ENCODE measurements around the gene STC2.
A peak's percentile ranks its signal among the peaks of the same experiment; 100 is the strongest.

STC2 gene

GRCh38 chr5:173318881-173319620 lies 9.2 kb downstream of the STC2 start:
- no peak overlapping the region for H3K4me3 ChIP-seq (ENCODE audit: low read length in 2 of 2)
- H3K27me3 ChIP-seq (ENCODE audit: control insufficient read depth in 1 of 2, insufficient read depth in 2 of 2, low read length in 2 of 2): no peaks in the 10 kb centered on the region
- H3K36me3 ChIP-seq (ENCODE audit: control insufficient read depth in 2 of 2, insufficient read depth in 2 of 2, low read length in 2 of 2): no peaks in the 10 kb centered on the region
- H3K4me1 ChIP-seq (ENCODE audit: control insufficient read depth, insufficient read depth, low read length): peaks cover 55% of the 10 kb centered on the region
- no peak overlapping the region for H3K9ac ChIP-seq (ENCODE audit: low read length in 2 of 2)
- no peaks in the 10 kb centered on the region for H3K9me3 ChIP-seq (ENCODE audit: control insufficient read depth in 2 of 2, low read length in 2 of 2)
- peak overlapping the region; percentile 80 for H3K27ac ChIP-seq (ENCODE audit: low read length)

DNA sequence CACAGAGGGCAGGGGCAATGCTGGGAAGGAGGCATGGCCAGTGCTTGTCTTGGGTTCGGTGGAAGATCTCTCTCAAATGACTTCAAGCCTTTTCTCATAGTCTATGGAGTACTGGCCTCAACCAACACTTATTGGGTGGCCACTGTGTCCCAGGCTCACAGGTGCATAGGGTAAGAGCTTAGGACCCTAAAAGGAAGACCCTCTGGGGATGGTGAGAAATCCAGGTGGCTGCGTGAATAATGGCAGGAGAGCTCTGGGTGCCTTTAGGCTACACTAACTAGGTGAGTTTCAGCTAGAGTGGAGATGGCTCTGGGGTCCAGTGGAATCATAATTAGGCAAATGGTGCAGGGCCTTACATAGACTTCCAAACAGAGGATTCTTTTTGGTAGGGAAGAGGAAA lies 9.9 kb downstream of the STC2 start:
- Histone ChIP-seq H3K36me3 (ENCODE audit: control insufficient read depth in 2 of 2, insufficient read depth in 2 of 2, low read length in 2 of 2) (no peaks in the 10 kb centered on the region), H3K27me3 (ENCODE audit: control insufficient read depth in 1 of 2, insufficient read depth in 2 of 2, low read length in 2 of 2) (no peaks in the 10 kb centered on the region), H3K27ac (ENCODE audit: low read length) (no peak overlapping the region), H3K4me3 (ENCODE audit: low read length in 2 of 2) (no peak overlapping the region), H3K4me1 (ENCODE audit: control insufficient read depth, insufficient read depth, low read length) (peaks cover 48% of the 10 kb centered on the region), H3K9ac (ENCODE audit: low read length in 2 of 2) (no peak overlapping the region), H3K9me3 (ENCODE audit: control insufficient read depth in 2 of 2, low read length in 2 of 2) (no peaks in the 10 kb centered on the region)

DNA sequence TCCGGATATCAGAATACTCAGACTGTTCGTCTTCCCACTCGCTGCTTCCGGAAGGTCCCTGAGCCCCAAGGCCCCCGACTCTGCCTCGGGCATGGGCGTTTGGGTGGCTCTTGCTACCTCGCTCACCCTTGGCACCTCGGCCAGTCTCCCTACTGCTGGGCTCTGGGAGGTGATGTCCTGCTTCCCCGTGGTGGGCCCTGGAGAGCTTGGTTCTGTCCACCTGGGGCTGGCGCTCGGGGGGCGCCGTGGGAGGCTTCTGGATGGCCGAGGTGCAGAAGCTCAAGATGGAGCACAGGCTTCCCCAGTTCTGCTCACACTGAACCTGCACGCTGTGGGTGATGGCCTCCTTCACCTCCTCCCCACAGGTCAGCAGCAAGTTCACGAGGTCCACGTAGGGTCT lies 10.4 kb downstream of the STC2 start:
- Histone ChIP-seq H3K36me3 (ENCODE audit: control insufficient read depth in 2 of 2, insufficient read depth in 2 of 2, low read length in 2 of 2) (no peaks in the 10 kb centered on the region), H3K4me3 (ENCODE audit: low read length in 2 of 2) (no peak overlapping the region), H3K9me3 (ENCODE audit: control insufficient read depth in 2 of 2, low read length in 2 of 2) (no peaks in the 10 kb centered on the region), H3K27ac (ENCODE audit: low read length) (no peak overlapping the region), H3K27me3 (ENCODE audit: control insufficient read depth in 1 of 2, insufficient read depth in 2 of 2, low read length in 2 of 2) (no peaks in the 10 kb centered on the region), H3K4me1 (ENCODE audit: control insufficient read depth, insufficient read depth, low read length) (peaks cover 44% of the 10 kb centered on the region), H3K9ac (ENCODE audit: low read length in 2 of 2) (no peak overlapping the region)

GRCh38 chr5:173317091-173317730 lies 11.0 kb downstream of the STC2 start:
- Histone ChIP-seq H3K9ac (ENCODE audit: low read length in 2 of 2) (no peak overlapping the region), H3K27me3 (ENCODE audit: control insufficient read depth in 1 of 2, insufficient read depth in 2 of 2, low read length in 2 of 2) (no peaks in the 10 kb centered on the region), H3K36me3 (ENCODE audit: control insufficient read depth in 2 of 2, insufficient read depth in 2 of 2, low read length in 2 of 2) (no peaks in the 10 kb centered on the region), H3K9me3 (ENCODE audit: control insufficient read depth in 2 of 2, low read length in 2 of 2) (no peaks in the 10 kb centered on the region), H3K27ac (ENCODE audit: low read length) (no peak overlapping the region), H3K4me3 (ENCODE audit: low read length in 2 of 2) (no peak overlapping the region), H3K4me1 (ENCODE audit: control insufficient read depth, insufficient read depth, low read length) (peaks cover 44% of the 10 kb centered on the region)

DNA sequence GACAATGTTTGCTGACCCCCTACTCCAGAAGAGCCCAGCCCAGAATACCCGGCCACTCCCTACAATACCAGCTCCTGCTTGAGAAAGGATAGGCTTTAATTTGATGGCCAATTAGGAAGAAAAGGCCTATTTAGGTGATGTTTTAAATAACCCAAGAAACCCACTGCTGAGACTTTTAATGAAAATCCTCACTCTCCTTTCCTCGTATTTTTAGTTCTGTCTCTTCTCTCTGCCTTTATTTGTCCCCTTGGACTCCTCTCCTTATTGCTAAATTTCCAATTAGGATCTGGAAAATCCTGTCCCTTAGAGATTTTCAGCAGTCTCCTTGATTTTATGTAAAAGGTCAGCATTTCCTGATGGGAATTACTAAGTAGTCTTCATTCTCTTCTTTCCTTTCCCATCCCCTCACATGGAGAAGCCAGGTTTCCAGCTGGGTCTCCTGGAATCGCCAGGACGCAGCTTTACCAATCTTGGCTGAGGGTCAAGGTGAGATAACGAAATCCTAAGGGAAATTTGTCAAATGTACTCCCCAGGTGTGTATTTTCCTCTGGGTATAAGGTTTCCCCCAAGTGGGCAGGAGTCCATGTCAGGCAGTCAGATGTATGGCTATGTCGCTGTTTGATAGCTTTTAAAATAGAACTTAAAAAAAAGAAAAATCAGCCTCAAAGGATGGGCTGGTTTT lies 11.7 kb downstream of the STC2 start:
- peak overlapping the region; percentile 36 to 52 for H3K9ac ChIP-seq (ENCODE audit: low read length in 2 of 2)
- no peaks in the 10 kb centered on the region for H3K9me3 ChIP-seq (ENCODE audit: control insufficient read depth in 2 of 2, low read length in 2 of 2)
- H3K4me3 ChIP-seq (ENCODE audit: low read length in 2 of 2): peak overlapping the region; percentile 57 to 62
- no peaks in the 10 kb centered on the region for H3K36me3 ChIP-seq (ENCODE audit: control insufficient read depth in 2 of 2, insufficient read depth in 2 of 2, low read length in 2 of 2)
- H3K27ac ChIP-seq (ENCODE audit: low read length): no peak overlapping the region
- H3K4me1 ChIP-seq (ENCODE audit: control insufficient read depth, insufficient read depth, low read length): peaks cover 45% of the 10 kb centered on the region
- no peaks in the 10 kb centered on the region for H3K27me3 ChIP-seq (ENCODE audit: control insufficient read depth in 1 of 2, insufficient read depth in 2 of 2, low read length in 2 of 2)

- Histone ChIP-seq H3K27me3 (ENCODE audit: control insufficient read depth in 1 of 2, insufficient read depth in 2 of 2, low read length in 2 of 2) (no peaks in the 10 kb centered on the region), H3K27ac (ENCODE audit: low read length) (no peak overlapping the region), H3K4me1 (ENCODE audit: control insufficient read depth, insufficient read depth, low read length) (peaks cover 47% of the 10 kb centered on the region), H3K36me3 (ENCODE audit: control insufficient read depth in 2 of 2, insufficient read depth in 2 of 2, low read length in 2 of 2) (no peaks in the 10 kb centered on the region), H3K4me3 (ENCODE audit: low read length in 2 of 2) (peak overlapping the region; percentile 57 to 62), H3K9ac (ENCODE audit: low read length in 2 of 2) (peak overlapping the region; percentile 36 to 52), H3K9me3 (ENCODE audit: control insufficient read depth in 2 of 2, low read length in 2 of 2) (no peaks in the 10 kb centered on the region)
Measured at GRCh38 chr5:173315495-173316338, 12.5 kb downstream of the STC2 start.

- Histone ChIP-seq H3K4me1 (ENCODE audit: control insufficient read depth, insufficient read depth, low read length) (peaks cover 44% of the 10 kb centered on the region), H3K27ac (ENCODE audit: low read length) (no peak overlapping the region), H3K4me3 (ENCODE audit: low read length in 2 of 2) (no peak overlapping the region), H3K9ac (ENCODE audit: low read length in 2 of 2) (no peak overlapping the region), H3K9me3 (ENCODE audit: control insufficient read depth in 2 of 2, low read length in 2 of 2) (no peaks in the 10 kb centered on the region), H3K36me3 (ENCODE audit: control insufficient read depth in 2 of 2, insufficient read depth in 2 of 2, low read length in 2 of 2) (no peaks in the 10 kb centered on the region), H3K27me3 (ENCODE audit: control insufficient read depth in 1 of 2, insufficient read depth in 2 of 2, low read length in 2 of 2) (no peaks in the 10 kb centered on the region)
Measured at GRCh38 chr5:173314166-173314952, 13.9 kb downstream of the STC2 start.

GRCh38 chr5:173313351-173313801 lies 14.8 kb downstream of the STC2 start:
- Histone ChIP-seq H3K36me3 (ENCODE audit: control insufficient read depth in 2 of 2, insufficient read depth in 2 of 2, low read length in 2 of 2) (no peaks in the 10 kb centered on the region), H3K4me3 (ENCODE audit: low read length in 2 of 2) (no peak overlapping the region), H3K4me1 (ENCODE audit: control insufficient read depth, insufficient read depth, low read length) (peaks cover 38% of the 10 kb centered on the region), H3K9ac (ENCODE audit: low read length in 2 of 2) (no peak overlapping the region), H3K9me3 (ENCODE audit: control insufficient read depth in 2 of 2, low read length in 2 of 2) (no peaks in the 10 kb centered on the region), H3K27me3 (ENCODE audit: control insufficient read depth in 1 of 2, insufficient read depth in 2 of 2, low read length in 2 of 2) (no peaks in the 10 kb centered on the region), H3K27ac (ENCODE audit: low read length) (no peak overlapping the region)

DNA sequence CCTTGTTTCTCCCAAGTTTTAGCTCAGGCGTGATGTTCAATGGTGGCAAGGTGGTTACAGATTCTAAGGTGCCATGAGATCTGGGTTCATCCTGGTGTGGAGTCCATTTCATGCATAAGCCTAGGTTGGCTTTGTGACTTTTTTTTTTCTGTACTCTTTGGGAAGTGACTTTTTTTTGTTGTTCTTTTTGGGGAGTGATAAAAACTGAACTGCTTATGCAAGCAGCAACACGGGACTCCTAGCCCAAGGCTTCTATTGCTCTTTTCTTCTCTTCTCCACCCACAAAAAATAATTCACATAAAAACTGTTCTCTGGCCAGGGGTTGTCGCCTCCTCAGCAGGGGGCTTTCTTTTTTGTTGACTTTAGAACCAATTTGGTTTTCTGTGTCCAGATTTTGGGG lies 15.4 kb downstream of the STC2 start:
- Histone ChIP-seq H3K4me1 (ENCODE audit: control insufficient read depth, insufficient read depth, low read length) (peaks cover 36% of the 10 kb centered on the region), H3K4me3 (ENCODE audit: low read length in 2 of 2) (no peak overlapping the region), H3K36me3 (ENCODE audit: control insufficient read depth in 2 of 2, insufficient read depth in 2 of 2, low read length in 2 of 2) (no peaks in the 10 kb centered on the region), H3K9me3 (ENCODE audit: control insufficient read depth in 2 of 2, low read length in 2 of 2) (peaks cover 0 to 4% of the 10 kb centered on the region in 2 donors), H3K9ac (ENCODE audit: low read length in 2 of 2) (no peak overlapping the region), H3K27me3 (ENCODE audit: control insufficient read depth in 1 of 2, insufficient read depth in 2 of 2, low read length in 2 of 2) (no peaks in the 10 kb centered on the region), H3K27ac (ENCODE audit: low read length) (no peak overlapping the region)
